A673 (cell line): ENCODE measurements around the gene PCP4L1. TPM values are rescaled to one million over a fixed set of nuclear protein-coding genes. Genes with fewer than 3 reads are reported as not detected.

ENCODE experiments used
- BruUV-seq: library from RNA; stranded (reverse); fragments of 400-500 nt; replicated peaks from 2 replicates; lab custom pipeline; 2021; lab: Mats Ljungman, UMichigan
- CTCF ChIA-PET: fragments of 300-600 bp; sonication (Branson Sonifier 250); formaldehyde crosslinking; loops from one replicate; lab custom pipeline; 2022; ENCODE audit warnings: antibody characterized with exemption; lab: Charles Lee
- POLR2A ChIA-PET: fragments of 300-600 bp; sonication (Branson Sonifier 250); formaldehyde crosslinking; loops from one replicate; lab custom pipeline; 2022; ENCODE audit warnings: antibody characterized with exemption; ENCODE audit not compliant: low non-redundant PET; lab: Charles Lee
- DNase-seq: peaks from one replicate; pipeline ENCODE4 v3.0.0-alpha.2; 2015; ENCODE audit warnings: low spot score
- H3K27ac ChIP-seq: fragments of 200-600 bp; sonication (generic); 2 replicates; pipeline ENCODE4 v1.5.1; 2016; ENCODE audit warnings: mixed run types, low read depth, mild to moderate bottlenecking, mixed read lengths, antibody characterized with exemption, low read length; ENCODE audit not compliant: poor library complexity, severe bottlenecking
- H3K27me3 ChIP-seq: fragments of 200-600 bp; sonication (generic); replicated peaks from 2 replicates; pipeline ENCODE4 v1.6.1; 2017; ENCODE audit warnings: mixed run types, low read depth, mild to moderate bottlenecking, mixed read lengths, antibody characterized with exemption, low read length; ENCODE audit not compliant: insufficient read depth, poor library complexity
- H3K36me3 ChIP-seq: fragments of 200-600 bp; sonication (generic); 2 replicates; pipeline ENCODE4 v1.6.1; 2016; ENCODE audit warnings: mixed run types, mild to moderate bottlenecking, mixed read lengths, antibody characterized with exemption, low read length; ENCODE audit not compliant: insufficient read depth, poor library complexity, severe bottlenecking
- H3K4me1 ChIP-seq: fragments of 200-600 bp; sonication (generic); 2 replicates; pipeline ENCODE4 v1.6.1; 2017; ENCODE audit warnings: mixed run types, mild to moderate bottlenecking, mixed read lengths, antibody characterized with exemption, low read length; ENCODE audit not compliant: insufficient read depth, poor library complexity, severe bottlenecking
- H3K4me3 ChIP-seq: fragments of 200-600 bp; sonication (generic); 2 replicates; pipeline ENCODE4 v1.5.1; 2016; ENCODE audit warnings: low read depth, mixed run types, mild to moderate bottlenecking, mixed read lengths, low read length; ENCODE audit not compliant: poor library complexity, severe bottlenecking
- H3K9me3 ChIP-seq: fragments of 200-600 bp; sonication (generic); 2 replicates; pipeline ENCODE4 v1.6.1; 2016; ENCODE audit warnings: mixed run types, low read depth, mild to moderate bottlenecking, mixed read lengths, antibody characterized with exemption, low read length; ENCODE audit not compliant: poor library complexity, severe bottlenecking
- CTCF ChIP-seq: fragments of 300-800, 200-600 bp; sonication (generic); conservative IDR thresholded peaks from 2 replicates; pipeline ENCODE4 v1.5.1; 2017; ENCODE audit warnings: low read depth, mild to moderate bottlenecking, antibody characterized with exemption, low read length, moderate library complexity, mixed read lengths
- EZH2 ChIP-seq: fragments of 200-600 bp; sonication (generic); IDR thresholded peaks from 2 replicates; pipeline ENCODE4 v1.6.1; 2017; ENCODE audit warnings: borderline replicate concordance, low read depth, mild to moderate bottlenecking, mixed read lengths, antibody characterized with exemption, low read length; ENCODE audit not compliant: poor library complexity, severe bottlenecking
- intact Hi-C: fragments of 100-400 bp; cut with micrococcal nuclease; formaldehyde crosslinking; loops from one replicate; pipeline ENCODE4 v1.10.0; 2022; ENCODE audit not compliant: unreplicated experiment
- total RNA-seq: library from RNA; stranded (reverse); gene quantifications from 2 replicates; pipeline ENCODE4 v1.2.3, GENCODE V29; 2021

PCP4L1 gene
- total RNA-seq, 1 experiment from 2014 or later, result not detected

- ChIA-PET CTCF (interaction anchor here (1.0 kb wide), 1 partner anchor 32 kb away, joined by 3 read pairs; no protein-coding TSS in a partner anchor), POLR2A (no interaction called here)
- Histone ChIP-seq H3K36me3 (no peaks in the 10 kb centered on the region), H3K27ac (no peak overlapping the region), H3K9me3 (peaks cover 6% of the 10 kb centered on the region), H3K4me1 (peaks cover 13% of the 10 kb centered on the region), H3K27me3 (peaks cover 25% of the 10 kb centered on the region), H3K4me3 (peak overlapping the region; percentile 48)
- TF ChIP-seq EZH2 (no peak), CTCF (no peak)
- intact Hi-C loops, result no loop called here
- no peak for DNase-seq
- no TSS peak for BruUV-seq
These were observed 779 bp downstream of the PCP4L1 start for GRCh38 chr1:161259345-161259702.

GRCh38 chr1:161259765-161260164 lies 1.2 kb downstream of the PCP4L1 start:
- Histone ChIP-seq H3K27me3 (peaks cover 25% of the 10 kb centered on the region), H3K27ac (no peak overlapping the region), H3K36me3 (no peaks in the 10 kb centered on the region), H3K9me3 (peaks cover 6% of the 10 kb centered on the region), H3K4me1 (peaks cover 13% of the 10 kb centered on the region), H3K4me3 (no peak overlapping the region)
- TF ChIP-seq CTCF (no peak), EZH2 (no peak)
- CTCF ChIA-PET, result no interaction called here
- no peak for DNase-seq
- POLR2A ChIA-PET, result no interaction called here
- intact Hi-C loops, result no loop called here
- BruUV-seq, result no TSS peak

- H3K9me3 ChIP-seq, result peaks cover 6% of the 10 kb centered on the region
- CTCF ChIA-PET, result no interaction called here
- BruUV-seq, result no TSS peak
These were observed 2.1 kb downstream of the PCP4L1 start for GRCh38 chr1:161260376-161261260.

More at GRCh38 chr1:161260376-161261260, 2.1 kb downstream of the PCP4L1 start:
- Histone ChIP-seq H3K4me1 (peaks cover 13% of the 10 kb centered on the region), H3K27me3 (peaks cover 25% of the 10 kb centered on the region), H3K27ac (no peak overlapping the region), H3K36me3 (no peaks in the 10 kb centered on the region), H3K4me3 (no peak overlapping the region)
- POLR2A ChIA-PET, result no interaction called here
- TF ChIP-seq CTCF (no peak), EZH2 (no peak)
- intact Hi-C loops, result no loop called here
- peak; percentile 51 for DNase-seq
